ENCODE results near the gene DPCD. TPM values are rescaled to one million over a fixed set of nuclear protein-coding genes. Genes with fewer than 3 reads are reported as not detected.
A peak's percentile ranks its signal among the peaks of the same experiment; 100 is the strongest.

DPCD gene
- 361 and 419 TPM in 2 replicates for total RNA-seq (2014; rRNA removed; shearing (Covaris generic))

DNA sequence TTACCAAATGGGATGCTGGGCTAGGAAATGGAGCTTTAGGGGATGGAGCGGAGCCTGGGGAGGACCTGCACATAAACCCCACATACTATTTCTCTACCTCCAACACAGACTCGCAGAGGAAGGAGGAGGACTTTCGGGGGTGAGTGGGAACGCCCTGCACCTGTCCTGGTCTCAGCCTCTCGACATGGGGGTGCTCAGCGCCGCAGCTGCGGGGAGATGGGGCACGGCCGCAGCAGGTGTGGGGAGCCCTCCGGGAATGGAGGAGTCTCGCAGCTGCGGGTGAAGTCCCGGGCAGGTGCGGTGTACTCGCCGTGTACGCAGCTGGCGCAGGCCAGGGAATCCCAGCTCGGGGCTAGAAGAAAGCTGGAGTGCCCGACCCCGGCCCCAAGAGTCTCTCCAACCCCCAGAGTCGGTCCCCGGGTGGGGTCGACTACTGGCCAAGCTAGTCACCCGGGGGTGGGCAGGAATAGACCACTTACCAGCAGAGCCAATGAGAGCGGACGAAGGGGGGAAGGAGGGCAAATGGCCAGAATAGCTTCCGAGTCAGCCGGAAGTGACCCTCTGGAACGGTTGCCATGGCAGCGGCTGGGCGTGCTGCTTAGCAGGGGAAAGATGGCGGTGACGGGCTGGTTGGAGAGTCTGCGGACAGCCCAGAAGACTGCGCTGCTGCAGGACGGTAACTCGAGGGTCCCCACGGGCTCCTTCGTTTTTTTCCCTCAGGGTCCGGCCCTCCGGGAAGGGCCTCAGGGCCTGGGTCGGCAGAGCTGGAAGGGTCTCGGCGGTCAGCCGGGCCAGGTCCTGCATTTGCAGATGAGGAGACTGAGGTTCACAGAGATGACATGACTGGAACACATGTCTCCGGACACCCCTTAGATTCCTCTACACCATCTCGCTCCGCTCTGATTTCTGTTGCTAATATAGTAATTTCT, at the start of gene DPCD, which contains the start of gene POLL:
TSS of gene DPCD (plus strand) at position 597 of the 929 bp plus-strand sequence. CDS start at position 613, 16 bp downstream.
TSS of gene POLL (minus strand) at position 533 of the 929 bp plus-strand sequence. CDS start 897 bp downstream, outside the sequence.
- in situ Hi-C loops (cut with HindIII; ENCODE audit: low sequenced_read_pairs) = loop anchor here (25.0 kb wide), 1 partner anchor 301 kb away; no protein-coding TSS in a partner anchor

DNA sequence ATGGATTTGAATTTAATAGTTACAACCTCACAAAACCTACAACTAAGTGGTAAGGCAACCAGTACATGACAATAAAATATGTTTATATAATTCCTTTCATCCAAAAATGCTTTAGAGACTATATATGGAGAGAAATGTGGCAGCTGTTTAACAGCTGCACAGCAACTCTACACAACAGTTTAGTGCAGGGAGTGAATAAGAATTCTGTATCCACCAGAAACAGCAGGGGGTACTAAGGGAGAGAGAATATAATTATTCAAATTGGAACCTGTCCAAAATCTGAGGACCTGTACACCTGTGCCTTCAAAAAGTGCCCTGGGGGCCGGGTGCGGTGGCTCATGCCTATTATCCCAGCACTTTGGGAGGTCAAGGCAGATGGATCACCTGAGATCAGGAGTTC, 49.7 kb upstream of the DPCD start:
- in situ Hi-C loops (cut with HindIII; ENCODE audit: low sequenced_read_pairs) = no loop called here
- DNase-seq (ENCODE audit: low spot score) = no peak

More for the DNA sequence above, at the start of gene DPCD, which contains the start of gene POLL:
- DNase-seq (ENCODE audit: low spot score) = peak; percentile 98

DNA sequence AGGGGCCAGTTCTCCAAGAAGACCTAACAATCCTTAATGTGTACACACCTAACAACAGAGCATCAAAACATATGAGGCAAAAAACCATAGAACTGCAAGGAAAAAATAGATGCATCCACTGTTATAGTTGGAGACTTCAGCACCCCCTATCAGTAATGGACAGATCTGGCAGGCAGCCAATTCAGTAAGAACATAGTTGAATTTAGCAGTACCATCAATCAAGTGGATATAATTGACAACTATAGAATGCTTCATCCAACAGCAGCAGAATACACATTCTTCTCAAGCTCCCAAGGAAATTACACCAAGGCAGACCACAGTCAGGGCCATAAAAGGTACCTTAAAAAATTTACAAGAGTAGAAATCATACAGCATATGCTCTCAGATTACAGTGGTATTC, 42.2 kb upstream of the DPCD start:
- in situ Hi-C loops (cut with HindIII; ENCODE audit: low sequenced_read_pairs) = no loop called here
- no peak for DNase-seq (ENCODE audit: low spot score)

DNA sequence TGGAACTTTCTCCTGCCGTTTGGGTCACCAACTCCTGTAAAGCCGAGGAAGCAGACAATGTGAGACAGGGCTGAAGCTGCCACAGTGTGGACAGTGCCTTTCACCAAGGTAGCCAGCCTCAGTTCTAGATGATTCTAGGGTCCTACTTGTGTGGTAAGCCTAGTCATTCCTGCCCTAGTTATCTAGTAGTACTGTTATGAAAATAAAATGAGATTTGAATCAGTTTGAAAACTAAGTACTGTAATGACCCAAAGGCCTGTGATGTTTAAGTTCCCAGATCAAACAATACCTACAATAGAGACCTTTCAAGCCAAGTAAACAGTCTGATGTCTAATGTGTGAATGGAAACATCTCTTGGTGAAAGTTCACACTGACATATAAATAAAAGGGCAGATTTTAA, 37.2 kb upstream of the DPCD start:
- in situ Hi-C loops (cut with HindIII; ENCODE audit: low sequenced_read_pairs) = no loop called here

DNA sequence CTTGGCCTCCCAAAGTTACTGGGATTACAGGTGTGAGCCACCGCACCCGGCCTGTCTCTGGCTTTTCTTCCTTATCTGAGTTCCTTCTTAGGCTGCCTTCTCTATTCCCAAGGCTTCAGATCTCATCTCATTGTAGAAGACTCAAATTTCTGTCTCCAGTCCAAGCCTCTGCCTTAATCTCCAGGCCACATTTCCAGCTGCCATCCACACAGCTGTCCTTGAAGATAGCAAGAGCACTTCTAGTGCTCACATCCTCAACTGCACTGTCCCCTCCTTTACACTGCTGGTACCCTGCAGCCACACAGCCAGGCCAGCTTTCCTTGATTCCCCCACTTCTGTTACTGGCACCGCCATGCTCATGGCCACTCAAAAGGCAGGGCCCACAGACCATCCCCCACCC, 35.7 kb upstream of the DPCD start:
- in situ Hi-C loops (cut with HindIII; ENCODE audit: low sequenced_read_pairs) = no loop called here

More for the DNA sequence above, 37.2 kb upstream of the DPCD start:
- DNase-seq (ENCODE audit: low spot score) = no peak

DNA sequence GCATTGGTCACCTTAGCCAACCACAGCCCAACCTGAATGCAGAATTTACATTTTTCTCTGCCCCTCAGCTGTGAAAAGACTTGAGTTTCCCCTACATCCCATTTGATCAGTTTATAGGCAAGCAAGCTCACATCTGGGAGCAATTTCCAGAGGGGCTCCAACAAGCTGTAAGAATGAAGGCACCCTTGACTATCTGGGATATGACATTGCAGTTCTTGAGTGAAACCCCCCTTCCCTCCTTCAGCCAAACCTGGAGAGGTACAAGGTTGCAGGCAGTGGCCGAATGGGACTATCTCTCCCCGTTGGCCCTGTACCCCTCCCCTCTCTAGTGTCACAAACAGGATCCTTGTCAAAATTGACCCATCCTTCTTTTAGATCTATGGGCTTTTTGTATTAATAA, 30.6 kb upstream of the DPCD start:
- in situ Hi-C loops (cut with HindIII; ENCODE audit: low sequenced_read_pairs) = no loop called here
- no peak for DNase-seq (ENCODE audit: low spot score)

More for the DNA sequence above, 35.7 kb upstream of the DPCD start:
- DNase-seq (ENCODE audit: low spot score) = no peak

DNA sequence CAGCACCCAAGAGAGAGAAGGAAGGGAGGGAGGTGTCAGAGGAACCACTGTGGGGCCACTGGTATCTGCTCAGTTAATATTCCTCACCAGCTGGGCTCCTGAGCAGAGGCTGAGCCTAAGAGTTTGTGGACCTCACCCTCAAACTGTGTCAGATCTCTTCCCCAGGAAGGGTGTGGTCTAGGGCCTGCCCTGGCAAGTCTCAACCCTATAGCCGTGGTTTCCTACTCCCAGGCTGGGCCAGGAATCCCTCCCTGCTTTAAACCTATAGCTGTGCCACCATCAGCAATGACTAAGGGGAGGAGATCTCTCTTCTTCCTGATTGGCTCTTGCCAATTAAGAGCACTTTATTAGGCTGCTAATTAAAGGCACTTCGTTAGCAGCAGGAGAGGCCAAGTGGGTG, 29.9 kb upstream of the DPCD start:
- DNase-seq (ENCODE audit: low spot score) = no peak
- in situ Hi-C loops (cut with HindIII; ENCODE audit: low sequenced_read_pairs) = no loop called here

DNA sequence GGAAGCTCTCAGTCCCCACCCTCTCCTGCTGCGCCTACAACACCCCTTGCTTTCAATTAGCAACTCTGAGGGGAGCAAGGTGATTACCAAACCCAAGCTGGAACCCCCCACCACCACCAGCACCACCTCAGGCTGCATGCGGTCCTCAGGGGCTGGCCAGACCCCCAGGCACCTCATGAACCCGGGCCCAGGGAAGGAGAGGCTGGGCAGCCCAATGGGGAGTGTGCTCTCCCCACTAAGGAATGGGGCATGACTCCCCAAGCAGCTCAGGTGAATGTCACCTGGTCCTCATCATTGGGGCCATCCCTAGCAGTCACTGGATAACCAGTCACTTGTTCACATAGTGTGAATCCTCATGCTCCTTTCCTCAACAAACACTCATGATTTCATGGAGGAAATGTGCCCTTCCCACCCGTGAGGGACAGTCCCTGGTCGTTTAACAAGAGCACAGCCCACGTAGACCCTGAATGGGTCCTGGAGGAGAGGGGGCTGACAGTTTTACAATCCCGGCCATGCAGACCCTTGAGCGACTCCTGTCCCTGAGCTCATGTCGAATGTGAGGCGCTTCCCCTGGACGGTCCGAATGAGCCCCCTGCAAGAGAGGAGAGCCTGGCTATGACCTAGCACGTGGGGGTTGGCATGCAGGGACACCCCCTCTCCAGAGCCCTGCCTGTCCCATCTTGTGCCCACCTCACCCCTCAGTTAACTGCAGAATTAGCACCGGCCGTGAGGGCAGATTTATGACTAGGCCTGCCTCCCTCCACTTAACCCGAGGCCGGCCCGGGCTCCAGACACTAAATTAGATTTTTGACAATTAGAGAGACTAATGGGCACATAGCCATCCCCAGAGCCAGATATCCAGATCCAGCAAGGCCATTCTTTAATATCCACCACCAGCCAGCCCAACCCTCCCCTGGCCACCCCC, 29.2 kb upstream of the DPCD start:
- no peak for DNase-seq (ENCODE audit: low spot score)
- in situ Hi-C loops (cut with HindIII; ENCODE audit: low sequenced_read_pairs) = no loop called here

DNA sequence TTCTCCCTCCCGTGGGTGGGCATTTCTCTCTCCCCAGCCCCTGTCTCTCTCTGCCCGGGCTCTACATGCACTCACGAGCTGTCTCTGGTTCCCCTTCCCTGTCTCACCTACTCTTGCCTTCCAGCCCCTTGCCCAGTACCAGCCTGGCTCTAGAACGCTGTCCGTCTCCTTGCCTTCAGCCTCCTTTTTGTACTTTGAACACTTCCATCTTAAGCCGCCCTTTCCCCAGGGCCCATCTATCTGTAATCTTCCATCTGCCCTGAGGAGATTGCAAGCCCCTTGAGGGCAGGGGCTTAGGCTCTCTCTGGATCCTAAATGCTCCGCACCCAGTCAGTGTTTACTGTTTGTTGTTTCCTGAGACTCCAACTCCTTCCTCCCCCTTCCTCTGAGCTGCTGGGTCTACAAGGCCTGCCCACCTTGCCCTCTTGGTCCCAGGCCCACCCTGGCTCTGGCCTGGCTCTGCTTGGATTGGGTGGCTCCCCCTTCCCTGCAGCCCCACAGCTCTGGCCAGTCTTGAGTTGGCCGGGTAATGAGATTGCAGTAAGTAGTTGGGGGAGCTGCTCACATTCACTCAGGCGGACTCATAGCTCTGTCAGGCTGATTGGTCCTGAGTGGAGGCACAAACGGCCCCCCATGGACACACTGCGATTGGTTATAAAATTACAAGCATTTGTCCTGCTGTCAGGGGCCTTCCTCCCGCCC, 28.4 kb upstream of the DPCD start:
- no peak for DNase-seq (ENCODE audit: low spot score)
- in situ Hi-C loops (cut with HindIII; ENCODE audit: low sequenced_read_pairs) = no loop called here

DNA sequence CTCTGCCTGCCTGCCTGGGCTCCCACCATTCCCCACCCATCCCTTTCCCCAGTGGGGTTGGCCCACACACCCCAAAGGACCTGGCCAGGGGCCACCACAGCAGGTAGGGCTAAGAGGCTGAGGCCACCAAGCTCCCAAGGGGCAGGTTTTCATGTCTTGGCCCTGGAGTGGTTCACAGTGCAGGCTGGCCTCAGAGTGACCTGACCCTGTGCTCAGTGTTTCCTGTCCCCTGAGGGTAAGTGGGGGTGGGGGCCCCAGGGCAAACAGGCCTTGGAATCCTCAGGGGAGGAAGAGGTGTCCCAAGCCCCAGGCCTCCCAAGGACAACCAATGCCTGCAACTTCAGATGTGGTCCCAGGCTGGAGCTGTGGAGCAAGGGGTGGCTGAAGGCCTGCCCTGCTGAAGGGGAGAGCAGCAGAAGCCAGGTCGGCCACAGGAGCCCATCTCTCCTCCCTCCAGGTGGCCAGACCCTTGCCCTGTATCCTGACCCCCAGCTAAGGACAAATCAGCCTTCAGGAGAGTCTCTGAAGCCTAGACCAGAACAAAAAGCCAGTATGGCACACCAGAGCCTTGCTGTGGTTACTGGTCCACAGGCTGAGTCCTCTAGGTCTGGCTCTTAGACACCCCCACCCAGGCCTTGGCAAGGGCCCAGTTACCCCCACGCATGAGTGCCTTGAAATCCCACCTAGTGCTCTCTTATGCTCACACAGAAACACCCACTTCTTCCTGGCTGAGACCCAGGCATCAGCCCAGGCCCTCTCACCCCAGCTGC, 27.6 kb upstream of the DPCD start:
- DNase-seq (ENCODE audit: low spot score) = no peak

DNA sequence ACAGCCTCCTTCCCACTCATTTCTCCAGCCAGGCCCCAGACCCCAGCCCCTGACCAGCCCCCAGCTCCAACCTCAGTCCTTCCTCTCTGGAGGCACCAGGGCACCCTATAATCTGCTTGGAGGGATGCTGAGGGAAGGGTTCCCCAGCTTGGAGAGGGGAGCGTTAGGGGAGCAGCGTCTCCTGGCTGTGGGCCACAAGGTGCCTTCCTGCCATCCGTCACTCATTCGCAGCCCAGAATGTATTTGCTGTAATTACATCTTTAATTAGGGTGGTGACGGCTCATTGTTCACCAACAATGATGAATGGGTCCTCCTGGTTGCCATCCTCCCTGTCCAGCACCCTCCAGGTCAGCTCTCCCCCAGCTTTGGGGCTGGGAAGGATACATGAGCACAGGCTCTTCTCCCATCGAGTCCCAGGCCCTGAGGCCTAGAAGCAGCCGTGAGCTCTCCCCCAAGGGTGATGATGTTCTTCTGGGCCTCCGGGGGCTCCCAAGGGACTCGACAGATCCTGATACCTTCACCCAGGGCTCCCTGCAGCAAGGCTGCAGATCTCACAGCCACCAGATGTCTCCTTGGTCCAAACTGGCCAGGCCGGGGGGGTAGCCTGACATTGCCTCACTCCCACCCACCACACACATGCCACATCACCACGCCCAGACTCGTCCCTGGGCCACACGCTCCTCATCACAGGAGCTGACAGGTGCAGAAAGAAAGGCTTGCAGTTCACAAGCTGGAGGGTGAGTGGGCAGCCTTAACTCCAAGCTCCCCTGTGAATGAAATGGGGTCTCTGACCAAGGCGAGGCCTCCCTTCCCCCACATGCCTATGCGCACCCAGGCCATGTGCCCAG, 26.8 kb upstream of the DPCD start:
- in situ Hi-C loops (cut with HindIII; ENCODE audit: low sequenced_read_pairs) = no loop called here
- DNase-seq (ENCODE audit: low spot score) = no peak

More for the DNA sequence above, 27.6 kb upstream of the DPCD start:
- in situ Hi-C loops (cut with HindIII; ENCODE audit: low sequenced_read_pairs) = no loop called here

DNA sequence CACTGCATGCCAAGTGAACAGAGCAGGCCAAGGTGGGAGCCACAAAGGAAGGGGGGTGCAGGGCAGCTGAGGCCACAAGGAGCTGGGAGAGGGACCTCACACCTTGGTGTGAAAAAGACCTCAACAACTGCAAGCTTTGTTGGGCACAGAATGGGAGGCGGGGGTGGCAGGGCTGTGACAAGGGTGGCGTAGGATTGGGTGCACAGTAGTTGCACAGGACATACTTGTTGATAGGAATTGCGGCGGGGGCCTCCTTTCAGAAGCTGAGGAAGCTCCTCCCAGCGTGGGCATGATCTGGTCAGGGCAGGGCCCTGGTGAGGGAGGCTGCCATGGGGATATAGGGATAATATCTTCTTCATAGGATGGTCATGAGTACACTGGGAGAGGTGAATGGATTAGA, 25.9 kb upstream of the DPCD start:
- DNase-seq (ENCODE audit: low spot score) = no peak
- in situ Hi-C loops (cut with HindIII; ENCODE audit: low sequenced_read_pairs) = no loop called here

DNA sequence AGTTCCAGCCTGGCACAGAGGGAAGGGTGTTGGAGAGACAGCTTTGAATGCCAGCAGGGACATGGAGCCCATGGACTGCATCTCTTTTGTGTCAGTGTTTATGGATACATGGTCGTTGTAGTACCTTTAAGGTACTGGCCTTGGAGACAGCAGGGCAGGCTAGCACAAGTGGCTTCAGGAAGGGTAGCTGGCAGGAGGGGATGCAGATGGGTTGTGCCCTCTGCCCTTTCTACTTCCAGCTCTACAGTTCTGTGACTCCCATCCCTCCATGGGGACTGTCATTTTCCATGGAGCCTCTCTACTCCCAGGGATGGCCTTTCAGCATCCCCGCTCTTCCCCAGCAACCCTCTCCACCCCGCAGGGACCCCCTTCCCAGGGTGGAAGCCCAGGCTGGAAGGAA, 25.1 kb upstream of the DPCD start:
- no peak for DNase-seq (ENCODE audit: low spot score)
- in situ Hi-C loops (cut with HindIII; ENCODE audit: low sequenced_read_pairs) = no loop called here

DNA sequence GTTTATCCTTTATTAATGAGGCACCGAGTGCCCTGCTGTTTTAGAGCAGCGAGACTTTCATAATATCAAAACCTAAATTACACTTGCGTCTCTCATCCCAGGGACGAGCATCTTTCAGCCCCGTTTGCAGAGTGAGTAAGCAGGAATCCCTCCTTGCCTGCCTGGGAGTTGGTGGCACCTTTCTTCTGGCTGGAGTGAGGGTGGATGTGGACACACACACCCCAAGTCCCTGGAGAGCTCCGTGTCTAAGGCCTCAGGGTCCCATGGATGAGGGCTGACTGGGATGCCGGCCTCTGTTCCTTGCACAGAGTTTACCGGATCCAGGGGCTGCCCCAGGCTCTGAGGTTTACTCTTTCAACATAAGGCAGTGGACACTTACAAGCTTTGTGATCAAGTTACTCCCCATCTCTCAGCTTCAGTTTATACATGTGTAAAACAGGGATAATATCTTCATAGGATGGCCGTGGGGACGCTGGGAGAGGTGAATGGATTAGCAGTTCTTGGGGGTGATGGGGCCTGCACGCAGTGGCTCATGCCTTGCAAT, 24.6 kb upstream of the DPCD start:
- in situ Hi-C loops (cut with HindIII; ENCODE audit: low sequenced_read_pairs) = no loop called here
- DNase-seq (ENCODE audit: low spot score) = no peak

DNA sequence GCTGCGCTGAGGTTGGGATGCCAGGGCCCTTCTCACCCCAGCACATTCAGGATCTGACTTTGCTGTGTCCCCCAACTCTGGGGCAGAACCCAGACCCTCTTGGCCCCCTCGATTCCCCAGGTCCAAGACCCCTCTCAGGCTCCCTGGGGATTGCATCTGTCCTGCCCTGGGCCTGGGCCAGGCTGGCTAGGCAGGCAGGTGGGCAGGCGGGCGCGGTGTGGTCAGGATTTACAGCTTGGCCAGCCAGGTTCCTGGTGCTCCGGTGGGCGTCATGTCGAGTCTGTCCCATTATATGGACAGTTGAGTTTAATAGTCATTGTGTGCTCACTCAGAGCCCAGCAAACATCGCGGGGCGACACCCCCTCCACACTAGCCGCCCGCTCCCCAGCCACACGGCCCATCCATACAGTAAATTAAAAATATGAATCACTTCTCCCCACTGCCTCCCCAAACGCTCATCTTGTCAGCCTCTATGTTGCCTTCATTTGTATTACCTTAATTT, 23.6 kb upstream of the DPCD start:
- in situ Hi-C loops (cut with HindIII; ENCODE audit: low sequenced_read_pairs) = no loop called here
- DNase-seq (ENCODE audit: low spot score) = no peak

DNA sequence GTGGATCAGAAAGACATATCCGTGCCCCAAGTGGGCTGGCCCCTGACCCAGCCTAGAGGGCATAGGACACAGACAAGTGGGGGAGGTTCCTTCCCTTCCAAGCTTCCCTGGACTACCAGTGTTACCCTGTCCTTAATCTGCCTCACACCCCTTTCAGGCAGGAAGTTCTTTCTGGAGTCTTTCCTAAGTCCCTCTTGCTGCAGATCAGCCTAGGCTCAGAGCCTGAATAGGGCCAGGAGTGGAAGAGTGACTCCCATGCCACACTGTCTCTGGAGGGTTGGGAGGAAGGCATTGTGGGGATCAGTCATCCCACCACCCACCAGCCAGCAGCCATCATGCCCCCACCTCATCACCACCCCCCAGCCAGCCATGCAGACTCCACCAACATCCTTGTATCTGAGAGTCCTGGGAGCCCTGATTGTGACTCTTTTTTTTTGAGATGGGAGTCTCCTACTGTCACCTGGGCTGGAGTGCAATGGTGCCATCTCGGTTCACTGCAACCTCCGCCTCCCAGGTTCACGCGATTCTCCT, 22.7 kb upstream of the DPCD start:
- no peak for DNase-seq (ENCODE audit: low spot score)
- in situ Hi-C loops (cut with HindIII; ENCODE audit: low sequenced_read_pairs) = no loop called here

DNA sequence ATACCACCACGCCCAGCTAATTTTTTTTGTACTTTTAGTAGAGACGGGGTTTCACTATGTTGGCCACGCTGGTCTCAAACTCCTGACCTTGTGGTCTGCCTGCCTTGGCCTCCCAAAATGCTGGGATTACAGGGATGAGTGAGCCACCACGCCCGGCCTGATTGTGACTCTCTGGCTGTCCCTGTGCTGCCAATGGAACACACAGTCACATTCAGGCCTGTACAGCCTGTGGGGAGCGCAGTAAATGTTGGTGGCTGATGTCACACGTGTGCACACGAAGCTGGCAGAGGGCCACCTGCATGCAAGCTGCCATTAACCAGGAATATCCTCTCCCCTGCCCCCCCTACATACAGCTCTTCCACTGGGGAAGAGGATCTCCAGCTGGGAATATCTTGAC, 22.2 kb upstream of the DPCD start:
- in situ Hi-C loops (cut with HindIII; ENCODE audit: low sequenced_read_pairs) = no loop called here
- no peak for DNase-seq (ENCODE audit: low spot score)
